Endothelial cell of hepatic sinusoid (primary cell): ENCODE results near the gene CHRNG.

ENCODE experiments used
- in situ Hi-C: cut with HindIII; loops from 2 replicates; pipeline ENCODE4 v1.10.0; 2017; ENCODE audit warnings: low sequenced_read_pairs

CHRNG gene

DNA sequence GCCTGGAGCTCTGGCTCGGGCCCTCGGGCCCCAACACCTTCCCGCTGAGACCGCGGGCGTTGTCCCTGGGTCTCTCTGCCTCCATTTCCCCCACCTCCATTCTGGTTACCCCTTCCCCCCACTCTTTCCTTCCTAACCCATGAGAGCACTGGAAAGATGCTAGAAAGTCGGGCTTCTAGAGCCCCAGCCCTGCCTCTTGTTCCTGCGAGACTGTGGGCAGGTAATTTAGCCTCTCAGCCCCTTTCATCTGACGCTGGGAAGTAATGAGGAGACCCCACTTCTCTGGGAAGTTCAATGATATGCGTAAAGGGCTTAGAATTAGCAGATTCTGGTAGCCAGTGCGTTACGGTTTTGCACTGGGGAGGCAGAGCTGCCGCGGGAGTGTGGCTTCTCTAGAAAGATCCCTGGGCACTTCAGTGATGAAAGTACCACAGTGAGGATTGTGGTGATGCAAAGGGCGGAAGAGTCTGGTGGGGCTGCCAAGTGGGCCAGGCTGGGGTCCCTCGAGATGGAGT is 35.6 kb upstream of the CHRNG start:
- in situ Hi-C loops = no loop called here

DNA sequence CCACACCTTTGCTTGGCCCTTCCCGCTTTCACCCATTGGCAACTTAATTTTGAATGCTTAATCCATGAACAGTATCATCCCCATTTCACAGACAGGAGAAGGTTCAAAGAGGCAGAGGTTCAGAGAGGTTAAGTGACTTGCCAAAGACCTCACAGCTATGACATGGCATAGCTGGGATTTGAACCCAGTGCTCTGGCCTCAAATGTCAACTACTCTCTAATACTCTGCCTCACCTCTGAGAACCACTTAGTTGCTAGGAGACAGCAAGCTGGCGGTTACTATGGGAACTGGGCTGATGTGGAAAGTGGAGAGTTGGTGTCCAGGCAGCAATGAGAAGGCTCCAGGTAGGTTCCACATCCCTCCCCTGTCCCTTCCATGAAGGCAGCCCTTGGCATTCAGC is 35.1 kb upstream of the CHRNG start:
- in situ Hi-C loops = no loop called here

DNA sequence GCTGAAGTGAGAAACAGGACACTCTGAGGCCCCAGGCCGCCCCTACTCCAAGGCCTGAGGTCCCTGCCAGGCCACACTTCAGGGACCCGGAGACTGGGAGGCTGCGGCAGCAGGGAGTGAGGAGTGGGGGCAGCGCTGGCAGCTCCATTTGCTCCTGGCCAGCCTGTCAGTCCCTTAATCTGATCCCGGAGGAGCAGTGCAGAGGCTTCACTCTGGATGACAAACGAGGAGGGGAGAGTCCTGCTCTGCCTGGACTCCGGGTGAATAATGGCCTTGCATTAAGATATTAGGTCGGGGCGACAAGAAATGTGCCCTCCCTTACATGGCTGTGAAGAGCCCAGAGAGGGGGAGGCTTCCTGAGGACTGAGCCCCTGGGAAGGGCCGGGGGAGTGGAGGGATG is 33.6 kb upstream of the CHRNG start:
- in situ Hi-C loops = no loop called here

DNA sequence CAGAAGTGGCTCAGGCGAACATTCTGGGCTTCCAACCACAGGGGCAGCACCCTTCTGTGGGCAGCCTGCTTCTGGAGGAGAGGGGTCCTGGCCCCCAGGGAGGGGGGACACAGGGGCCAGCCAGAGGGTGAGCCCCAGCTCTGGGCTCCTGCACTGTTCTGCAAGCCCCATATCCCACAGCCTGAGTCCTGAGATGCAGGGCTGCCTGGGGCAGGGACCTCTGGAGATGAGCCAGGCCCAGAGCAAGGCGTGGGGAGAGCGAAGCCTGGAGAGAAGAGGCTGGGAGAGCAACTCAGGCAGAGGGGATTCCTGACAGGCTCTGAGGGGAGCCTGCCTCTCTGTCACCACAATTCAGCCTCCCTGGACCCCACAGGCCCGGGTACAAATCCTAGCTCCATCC is 32.8 kb upstream of the CHRNG start:
- in situ Hi-C loops = no loop called here

DNA sequence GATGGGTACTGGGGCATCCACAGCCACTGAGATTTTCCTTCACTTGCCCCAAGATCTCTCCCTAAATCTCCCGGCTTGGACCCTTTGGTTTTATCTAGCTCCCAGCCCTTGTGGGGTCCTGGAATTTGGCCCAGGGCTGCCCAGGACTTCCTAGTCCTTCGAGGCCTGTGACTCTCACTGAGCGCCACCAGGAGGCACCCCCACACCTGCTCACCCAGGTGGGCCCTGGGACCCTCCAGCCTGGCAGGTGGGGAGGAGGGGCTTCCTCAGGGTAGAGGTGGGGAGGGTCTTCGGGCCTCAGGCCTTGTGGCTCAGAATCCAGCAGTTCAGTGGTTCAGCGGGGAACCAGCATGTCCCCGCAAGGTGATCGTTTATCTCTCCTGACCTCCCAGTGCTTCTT is 31.2 kb upstream of the CHRNG start:
- in situ Hi-C loops = no loop called here

DNA sequence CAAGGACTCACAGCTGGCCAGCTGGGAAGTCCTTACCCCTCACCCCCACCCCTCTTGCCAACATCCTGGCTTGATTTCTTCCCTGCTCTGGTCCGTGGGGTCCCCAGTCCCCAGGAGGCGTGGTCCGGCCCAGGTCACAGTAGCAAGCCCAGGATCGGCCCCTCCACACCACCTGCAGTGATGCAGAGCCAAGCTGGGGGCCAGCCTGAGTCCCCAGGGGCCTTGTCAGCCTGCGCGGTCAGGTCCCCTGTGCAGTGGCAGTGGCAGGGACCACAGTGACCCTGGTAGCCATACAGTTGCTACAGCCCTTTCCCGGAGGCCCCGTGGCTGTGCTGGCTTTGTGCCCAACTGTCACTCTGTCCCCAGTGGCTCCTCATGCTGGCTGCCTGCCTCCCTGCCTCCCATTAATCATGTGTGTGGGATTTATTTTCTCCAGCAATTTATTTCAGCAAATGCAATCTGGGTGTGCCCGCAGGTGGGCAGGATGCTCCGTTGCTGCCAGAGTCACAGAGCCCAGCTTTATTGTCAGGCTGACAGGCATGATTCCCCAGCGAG is 28.1 kb upstream of the CHRNG start:
- in situ Hi-C loops = loop anchor here (5.0 kb wide), 1 partner anchor 99 kb away; no protein-coding TSS in a partner anchor

DNA sequence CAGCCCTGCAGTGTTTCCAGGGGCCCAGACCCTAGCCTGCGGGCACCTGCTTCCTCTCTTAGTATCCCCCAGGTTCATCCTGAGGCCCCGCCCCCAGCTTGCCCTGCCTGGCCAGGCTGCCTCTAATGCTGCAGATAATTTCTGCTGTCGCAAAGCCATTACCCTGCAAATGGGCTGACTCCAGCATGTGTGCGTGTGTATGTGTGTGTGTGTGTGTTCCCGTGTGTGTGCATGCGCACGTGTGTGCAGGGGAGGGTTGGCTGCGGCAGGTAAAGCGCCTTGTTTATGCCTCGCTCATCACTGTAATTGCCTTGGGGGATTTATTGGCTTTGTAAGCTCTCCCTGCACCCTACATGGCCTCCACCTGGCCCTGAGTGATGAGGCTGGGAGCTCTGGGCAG is 26.9 kb upstream of the CHRNG start:
- in situ Hi-C loops = loop anchor here (5.0 kb wide), 1 partner anchor 100 kb away; no protein-coding TSS in a partner anchor

DNA sequence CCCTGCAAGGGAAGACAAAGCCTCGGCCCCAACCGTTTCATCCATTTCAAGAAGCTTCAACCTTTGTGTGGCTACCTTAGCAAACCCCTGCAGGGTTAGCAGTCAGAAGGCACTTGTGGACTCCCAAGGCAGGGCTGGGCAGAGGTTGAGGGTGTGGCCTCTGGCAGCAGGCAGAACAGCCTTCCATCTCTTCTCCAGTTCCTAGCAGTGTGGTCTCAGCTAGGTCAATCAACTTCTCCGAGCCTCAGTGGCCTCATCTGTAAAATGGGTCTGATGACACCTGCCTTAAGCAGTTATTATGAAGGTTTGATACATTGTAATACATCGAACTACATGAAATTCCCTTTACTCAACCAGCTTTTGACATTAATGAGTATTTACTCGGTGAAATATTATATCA is 26.1 kb upstream of the CHRNG start:
- in situ Hi-C loops = loop anchor here (5.0 kb wide), 1 partner anchor 101 kb away; no protein-coding TSS in a partner anchor

DNA sequence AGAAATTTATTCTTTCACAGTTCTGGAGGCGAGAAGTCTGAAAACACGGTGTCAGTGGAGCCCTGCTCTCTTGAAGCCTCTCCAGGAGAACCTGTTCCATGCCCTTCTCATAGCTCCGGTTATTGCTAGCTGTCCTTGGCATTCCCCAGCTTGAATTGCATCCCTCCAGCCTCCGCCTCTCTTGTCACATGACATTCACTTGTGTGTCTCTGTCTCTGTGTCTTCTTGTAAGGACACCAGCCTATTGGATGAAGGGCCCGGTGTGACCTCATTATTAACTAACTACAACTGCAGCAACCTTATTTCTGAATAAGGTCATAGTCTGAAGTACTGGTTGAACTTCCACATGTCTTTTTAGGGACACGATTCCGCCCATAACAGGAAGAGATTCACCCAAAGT is 23.9 kb upstream of the CHRNG start:
- in situ Hi-C loops = no loop called here

DNA sequence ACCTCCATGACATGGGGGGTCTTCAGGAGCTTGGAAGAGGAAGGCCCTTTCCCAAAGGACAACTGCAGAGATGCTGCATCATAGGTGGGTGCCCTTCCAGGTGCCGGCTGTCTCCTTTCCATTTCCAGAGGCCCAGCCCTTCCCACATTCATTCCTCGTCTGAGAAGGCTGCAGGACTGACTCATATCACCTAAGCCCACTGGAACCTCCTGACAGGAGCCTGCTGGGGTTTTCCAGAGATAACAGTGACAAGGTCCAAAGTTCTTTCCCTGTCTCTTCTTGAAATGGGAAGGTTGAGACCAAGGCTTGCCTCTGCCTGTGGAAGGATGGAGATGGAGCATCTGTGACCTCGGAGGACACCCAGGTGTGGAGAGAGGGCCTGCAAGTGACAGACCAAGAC is 22.9 kb upstream of the CHRNG start:
- in situ Hi-C loops = no loop called here

DNA sequence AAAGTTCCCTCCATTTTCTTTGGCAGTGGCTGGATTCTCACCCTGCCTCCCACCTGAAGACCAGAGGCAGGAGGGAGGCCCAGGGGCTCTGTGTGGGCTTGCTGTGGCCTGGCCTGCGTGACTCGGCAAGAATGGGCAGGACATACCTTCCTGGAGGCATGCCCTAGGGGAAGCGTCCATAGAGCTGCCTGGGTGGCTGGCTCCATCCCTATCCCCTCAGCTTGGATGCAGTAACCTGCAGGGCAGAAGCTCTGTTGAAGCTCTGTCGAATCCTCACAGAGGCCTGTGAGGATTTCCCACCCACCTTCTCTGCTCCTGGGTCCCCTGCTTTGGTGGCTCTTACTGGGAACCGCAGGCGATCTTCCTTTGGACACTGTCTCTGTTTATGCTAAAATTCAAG is 20.6 kb upstream of the CHRNG start:
- in situ Hi-C loops = no loop called here

DNA sequence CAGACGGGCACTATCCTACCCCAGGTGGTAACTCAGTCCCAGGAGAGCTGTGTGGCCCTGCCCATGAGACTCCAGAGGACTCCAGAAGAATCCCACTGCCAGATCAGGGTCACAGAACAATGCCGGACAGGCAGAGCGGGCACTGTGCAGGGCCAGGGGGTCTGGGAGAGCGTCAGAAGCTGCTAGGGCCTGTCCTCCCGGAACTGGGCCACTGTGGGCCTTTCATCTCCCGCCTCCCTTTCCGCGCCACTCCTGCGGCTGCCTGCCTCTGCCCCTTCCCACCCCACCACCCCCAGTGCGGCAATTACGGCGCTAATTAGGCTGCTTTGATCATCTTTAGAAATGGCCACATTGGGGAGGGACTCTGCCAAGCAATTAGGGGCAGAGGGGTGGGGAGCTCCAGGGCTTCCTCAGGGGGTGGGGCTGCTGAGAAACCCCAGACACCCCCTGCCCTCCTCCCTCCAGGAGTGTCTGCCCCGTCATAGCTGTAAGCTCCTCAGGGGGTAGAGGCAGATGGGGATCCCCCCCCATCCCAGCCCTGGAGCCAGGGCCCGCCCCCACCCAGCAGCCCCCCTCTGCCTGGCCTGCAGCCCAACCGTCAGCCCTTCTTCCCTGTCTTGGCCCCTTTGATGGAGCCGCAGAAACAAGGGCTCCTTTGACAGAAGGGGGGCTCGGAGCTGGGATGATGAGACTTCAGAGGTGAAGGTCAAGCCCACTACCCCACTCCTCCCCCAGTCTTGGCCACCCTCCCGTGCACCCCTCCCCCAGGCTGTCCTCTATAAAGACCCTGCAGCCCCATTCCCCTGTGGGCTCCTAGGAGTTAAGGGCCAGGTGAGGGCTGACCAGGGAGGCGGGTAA is 19.7 kb upstream of the CHRNG start, which contains the start of gene PRSS56:
PRSS56 (plus strand) TSS at position 808 of the 858 bp plus-strand sequence. CDS start 211 bp downstream, outside the sequence.
- in situ Hi-C loops = no loop called here

DNA sequence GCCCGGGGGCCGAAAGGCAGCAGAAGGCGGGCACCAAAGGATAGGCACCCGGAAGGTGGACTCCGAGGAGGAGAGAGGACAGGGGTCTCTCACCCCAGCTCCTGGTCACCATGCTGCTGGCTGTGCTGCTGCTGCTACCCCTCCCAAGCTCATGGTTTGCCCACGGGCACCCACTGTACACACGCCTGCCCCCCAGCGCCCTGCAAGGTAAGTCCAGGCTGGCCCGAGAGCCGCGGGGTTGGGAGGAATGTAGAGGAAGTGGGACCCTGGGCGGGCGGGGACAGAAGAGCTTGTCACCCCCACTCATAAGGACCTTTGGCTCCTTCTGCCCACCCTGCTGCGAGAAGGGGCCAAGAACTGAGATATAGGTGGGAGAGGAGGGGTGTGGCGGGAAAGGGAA is 19.0 kb upstream of the CHRNG start:
- in situ Hi-C loops = no loop called here

DNA sequence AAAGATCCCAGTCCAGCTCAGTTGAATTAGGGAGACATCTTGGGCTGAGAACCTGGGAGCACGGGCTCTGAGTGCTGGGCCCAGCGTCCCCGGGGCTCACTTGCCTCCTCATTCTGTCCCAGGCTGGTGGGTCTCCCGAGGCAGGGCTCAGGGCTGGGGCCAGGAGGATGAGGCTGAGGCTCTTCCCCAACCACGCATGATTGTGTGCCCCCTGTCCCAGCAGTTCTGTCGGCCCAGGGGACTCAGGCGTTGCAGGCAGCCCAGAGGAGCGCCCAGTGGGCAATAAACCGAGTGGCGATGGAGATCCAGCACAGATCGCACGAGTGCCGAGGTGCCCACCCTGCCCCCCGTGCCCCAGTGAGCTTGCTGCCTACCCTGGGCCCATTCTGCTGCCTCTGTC is 18.4 kb upstream of the CHRNG start:
- in situ Hi-C loops = no loop called here

DNA sequence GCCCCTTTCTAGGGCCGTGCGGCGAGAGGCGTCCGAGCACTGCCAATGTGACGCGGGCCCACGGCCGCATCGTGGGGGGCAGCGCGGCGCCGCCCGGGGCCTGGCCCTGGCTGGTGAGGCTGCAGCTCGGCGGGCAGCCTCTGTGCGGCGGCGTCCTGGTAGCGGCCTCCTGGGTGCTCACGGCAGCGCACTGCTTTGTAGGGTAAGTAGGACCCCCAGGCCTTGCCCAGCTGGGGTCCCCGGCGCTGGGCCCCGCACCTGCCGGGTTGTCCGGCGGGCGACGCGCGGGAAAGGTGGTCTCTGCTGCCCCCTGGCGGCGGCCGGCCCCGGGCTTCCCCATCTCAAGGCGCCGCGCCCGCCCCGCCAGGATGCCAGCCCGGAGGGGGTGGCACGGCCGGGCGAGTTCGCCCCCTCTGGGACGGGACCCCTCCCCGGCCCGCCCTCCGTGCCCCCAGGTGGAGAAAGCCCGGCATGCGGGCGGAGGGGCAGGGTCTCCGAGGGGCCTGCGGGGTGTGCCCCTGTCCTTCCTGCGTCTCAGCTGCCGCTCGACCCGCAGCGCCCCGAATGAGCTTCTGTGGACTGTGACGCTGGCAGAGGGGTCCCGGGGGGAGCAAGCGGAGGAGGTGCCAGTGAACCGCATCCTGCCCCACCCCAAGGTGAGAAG is 17.4 kb upstream of the CHRNG start:
- in situ Hi-C loops = no loop called here

DNA sequence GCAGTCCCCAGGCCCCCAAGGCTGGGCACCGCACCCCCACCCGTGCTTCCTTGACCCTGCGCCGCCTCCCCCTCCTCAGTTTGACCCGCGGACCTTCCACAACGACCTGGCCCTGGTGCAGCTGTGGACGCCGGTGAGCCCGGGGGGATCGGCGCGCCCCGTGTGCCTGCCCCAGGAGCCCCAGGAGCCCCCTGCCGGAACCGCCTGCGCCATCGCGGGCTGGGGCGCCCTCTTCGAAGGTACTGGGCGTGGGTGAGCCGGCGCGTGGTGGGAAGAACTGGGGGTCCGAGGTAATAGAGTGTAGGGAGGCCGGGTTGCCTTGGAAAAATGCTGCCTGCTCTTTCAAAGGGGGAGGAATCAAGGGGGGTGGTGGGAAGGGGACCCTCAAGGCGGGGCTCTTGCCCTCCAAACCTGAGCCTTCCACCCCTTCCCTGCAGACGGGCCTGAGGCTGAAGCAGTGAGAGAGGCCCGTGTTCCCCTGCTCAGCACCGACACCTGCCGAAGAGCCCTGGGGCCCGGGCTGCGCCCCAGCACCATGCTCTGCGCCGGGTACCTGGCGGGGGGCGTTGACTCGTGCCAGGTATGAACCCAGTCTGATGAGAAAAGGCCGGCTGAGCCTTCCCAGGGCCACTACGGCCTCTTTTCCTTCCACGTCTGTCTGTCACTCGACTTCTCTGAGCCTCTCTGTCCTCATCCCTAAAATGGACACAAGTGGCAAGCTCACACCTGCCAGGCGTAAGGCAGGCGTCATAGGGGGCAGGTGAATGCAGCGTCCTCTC is 16.7 kb upstream of the CHRNG start:
- in situ Hi-C loops = no loop called here

DNA sequence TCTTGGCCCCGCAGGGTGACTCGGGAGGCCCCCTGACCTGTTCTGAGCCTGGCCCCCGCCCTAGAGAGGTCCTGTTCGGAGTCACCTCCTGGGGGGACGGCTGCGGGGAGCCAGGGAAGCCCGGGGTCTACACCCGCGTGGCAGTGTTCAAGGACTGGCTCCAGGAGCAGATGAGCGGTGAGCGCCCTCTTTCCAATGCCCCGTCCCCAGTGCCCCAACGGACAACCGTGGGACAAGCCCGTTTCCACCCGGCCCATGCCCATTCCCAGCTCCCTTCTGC is 16.1 kb upstream of the CHRNG start:
- in situ Hi-C loops = no loop called here

DNA sequence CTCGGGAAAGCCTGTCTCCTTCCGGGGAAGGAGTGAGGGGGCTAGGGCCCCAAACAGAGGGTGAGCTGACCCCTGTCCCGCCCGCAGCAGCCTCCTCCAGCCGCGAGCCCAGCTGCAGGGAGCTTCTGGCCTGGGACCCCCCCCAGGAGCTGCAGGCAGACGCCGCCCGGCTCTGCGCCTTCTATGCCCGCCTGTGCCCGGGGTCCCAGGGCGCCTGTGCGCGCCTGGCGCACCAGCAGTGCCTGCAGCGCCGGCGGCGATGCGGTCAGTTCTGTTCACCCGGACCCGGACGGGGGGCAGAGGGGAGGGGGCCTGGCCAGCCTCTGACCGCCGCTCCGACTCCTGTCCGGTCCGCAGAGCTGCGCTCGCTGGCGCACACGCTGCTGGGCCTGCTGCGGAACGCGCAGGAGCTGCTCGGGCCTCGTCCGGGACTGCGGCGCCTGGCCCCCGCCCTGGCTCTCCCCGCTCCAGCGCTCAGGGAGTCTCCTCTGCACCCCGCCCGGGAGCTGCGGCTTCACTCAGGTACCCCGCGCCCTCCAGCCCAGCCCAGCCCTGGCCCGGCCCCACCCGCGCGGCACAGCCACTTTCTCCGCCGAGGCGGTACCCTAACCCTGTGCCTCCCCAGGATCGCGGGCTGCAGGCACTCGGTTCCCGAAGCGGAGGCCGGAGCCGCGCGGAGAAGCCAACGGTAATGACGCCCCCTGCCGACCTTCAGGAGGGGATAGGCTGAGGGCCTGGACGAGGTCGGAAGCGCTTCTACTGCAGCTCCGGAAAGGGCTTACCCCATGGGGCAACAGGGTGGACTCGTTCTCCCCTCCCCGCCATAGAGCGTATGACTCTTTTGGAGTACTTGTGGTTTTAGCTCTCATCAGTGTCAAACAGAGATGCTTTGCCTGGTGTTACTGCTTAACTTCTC is 15.6 kb upstream of the CHRNG start:
- in situ Hi-C loops = no loop called here

DNA sequence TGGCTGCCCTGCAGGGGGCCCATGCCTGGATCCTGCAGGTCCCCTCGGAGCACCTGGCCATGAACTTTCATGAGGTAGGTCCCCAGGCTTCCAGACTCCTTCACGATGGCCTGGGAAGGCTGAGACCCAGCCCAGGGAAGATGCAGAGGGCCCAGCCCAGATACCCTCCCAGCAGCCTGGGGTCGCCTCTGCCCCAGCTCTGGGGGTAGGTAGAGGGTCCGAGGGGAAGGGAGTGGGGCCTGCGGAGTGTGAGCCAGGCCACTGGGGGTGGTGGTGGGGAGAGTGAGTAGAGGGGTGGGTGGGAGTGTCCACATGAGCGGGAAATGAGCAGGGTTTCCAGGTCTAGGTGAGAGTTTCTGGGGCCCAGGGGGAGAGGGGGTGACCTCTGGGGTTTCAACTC is 14.7 kb upstream of the CHRNG start:
- in situ Hi-C loops = no loop called here

DNA sequence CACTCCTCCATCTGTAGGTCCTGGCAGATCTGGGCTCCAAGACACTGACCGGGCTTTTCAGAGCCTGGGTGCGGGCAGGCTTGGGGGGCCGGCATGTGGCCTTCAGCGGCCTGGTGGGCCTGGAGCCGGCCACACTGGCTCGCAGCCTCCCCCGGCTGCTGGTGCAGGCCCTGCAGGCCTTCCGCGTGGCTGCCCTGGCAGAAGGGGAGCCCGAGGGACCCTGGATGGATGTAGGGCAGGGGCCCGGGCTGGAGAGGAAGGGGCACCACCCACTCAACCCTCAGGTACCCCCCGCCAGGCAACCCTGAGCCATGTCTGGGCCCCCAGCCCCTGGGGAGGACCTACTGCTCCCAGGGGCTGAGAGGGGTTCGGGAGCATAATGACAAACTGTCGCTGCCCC is 14.3 kb upstream of the CHRNG start:
- in situ Hi-C loops = no loop called here
